BLaER1 treated with 17β-estradiol and CSF1 and Interleukin-3, amounts not matched to agents 10 nM and 100 nM (cell line): Measurements from ENCODE around the gene ZNF215.

Experiments used
- H3K27ac ChIP-seq, 11 experiments: shearing (Covaris generic); formaldehyde crosslinking; 2 replicates each; pipeline ENCODE4 v1.8.1; 2022
- H3K27me3 ChIP-seq, 11 experiments: shearing (Covaris generic); formaldehyde crosslinking; 2 replicates each; pipeline ENCODE4 v1.8.1; 2022
- H3K36me3 ChIP-seq, 11 experiments: shearing (Covaris generic); formaldehyde crosslinking; 2 replicates each; pipeline ENCODE4 v1.8.1; 2022
- H3K4me1 ChIP-seq, 10 experiments: shearing (Covaris generic); formaldehyde crosslinking; 2 replicates each; pipeline ENCODE4 v1.8.1; 2022
- H3K4me2 ChIP-seq, 11 experiments: shearing (Covaris generic); formaldehyde crosslinking; 2 replicates each; pipeline ENCODE4 v1.8.1; 2022
- H3K4me3 ChIP-seq, 10 experiments: shearing (Covaris generic); formaldehyde crosslinking; 2 replicates each; pipeline ENCODE4 v1.8.1; 2022
- H3K9ac ChIP-seq, 11 experiments: shearing (Covaris generic); formaldehyde crosslinking; 2 replicates each; pipeline ENCODE4 v1.8.1; 2022
- H3K9me3 ChIP-seq, 11 experiments: shearing (Covaris generic); formaldehyde crosslinking; replicated peaks in 1 of 11; 2 replicates each; pipeline ENCODE4 v1.8.1; 2022
- H4K20me1 ChIP-seq, 11 experiments: shearing (Covaris generic); formaldehyde crosslinking; 2 replicates each; pipeline ENCODE4 v1.8.1; 2022
- Cebpa-rat ChIP-seq, 11 experiments: shearing (Covaris generic); IDR thresholded peaks; 2 replicates each; pipeline ENCODE4 v1.8.1; 2022

ZNF215 gene

GRCh38 chr11:6979365-6979764 lies 53.1 kb downstream of the ZNF215 start:
- Histone ChIP-seq H3K4me3 (no peak overlapping the region), H3K27me3 (no peaks in the 10 kb centered on the region), H4K20me1 (no peaks in the 10 kb centered on the region), H3K9ac (no peak overlapping the region), H3K9me3 (no peaks in the 10 kb centered on the region), H3K4me1 (peaks cover 0 to 12% (median 0%) of the 10 kb centered on the region in 10 experiments; a peak in 4 of 20 replicates), H3K4me2 (peak overlapping the region in 2 of 11 experiments; percentile 46 to 50; a peak in 3 of 22 replicates), H3K27ac (no peak overlapping the region), H3K36me3 (no peaks in the 10 kb centered on the region)
- no peak for TF ChIP-seq Cebpa-rat (IDR thresholded peaks at IDR 0.05)

GRCh38 chr11:6986487-6986886 lies 60.3 kb downstream of the ZNF215 start:
- H3K4me2 ChIP-seq: no peak overlapping the region
- H3K27me3 ChIP-seq: no peaks in the 10 kb centered on the region
- H3K4me3 ChIP-seq: no peak overlapping the region
- H4K20me1 ChIP-seq: no peaks in the 10 kb centered on the region
- H3K9me3 ChIP-seq: peaks cover 0 to 5% (median 0%) of the 10 kb centered on the region in 11 experiments; a peak in 3 of 22 replicates
- no peak overlapping the region for H3K27ac ChIP-seq
- H3K9ac ChIP-seq: no peak overlapping the region
- H3K4me1 ChIP-seq: peaks cover 0 to 9% (median 0%) of the 10 kb centered on the region in 10 experiments; a peak in 3 of 20 replicates
- no peaks in the 10 kb centered on the region for H3K36me3 ChIP-seq
- TF ChIP-seq Cebpa-rat (IDR thresholded peaks at IDR 0.05): no peak

GRCh38 chr11:6988506-6988905 lies 62.3 kb downstream of the ZNF215 start:
- Histone ChIP-seq H3K27ac (no peak overlapping the region), H3K4me1 (peaks cover 0 to 9% (median 0%) of the 10 kb centered on the region in 10 experiments; a peak in 3 of 20 replicates), H3K9me3 (peaks cover 0 to 5% (median 0%) of the 10 kb centered on the region in 11 experiments; a peak in 3 of 22 replicates), H3K27me3 (no peaks in the 10 kb centered on the region), H3K36me3 (no peaks in the 10 kb centered on the region), H4K20me1 (no peaks in the 10 kb centered on the region), H3K4me2 (no peak overlapping the region), H3K4me3 (no peak overlapping the region), H3K9ac (no peak overlapping the region)
- TF ChIP-seq Cebpa-rat (IDR thresholded peaks at IDR 0.05): no peak

GRCh38 chr11:6991227-6991626 lies 65.0 kb downstream of the ZNF215 start:
- Histone ChIP-seq H3K9me3 (peaks cover 0 to 5% (median 0%) of the 10 kb centered on the region in 11 experiments; a peak in 3 of 22 replicates), H3K9ac (no peak overlapping the region), H3K36me3 (no peaks in the 10 kb centered on the region), H4K20me1 (no peaks in the 10 kb centered on the region), H3K4me2 (no peak overlapping the region), H3K4me3 (no peak overlapping the region), H3K27me3 (no peaks in the 10 kb centered on the region), H3K27ac (no peak overlapping the region), H3K4me1 (peaks cover 0 to 9% (median 0%) of the 10 kb centered on the region in 10 experiments; a peak in 3 of 20 replicates)
- no peak for TF ChIP-seq Cebpa-rat (IDR thresholded peaks at IDR 0.05)

- H3K27ac ChIP-seq: no peak overlapping the region
- TF ChIP-seq Cebpa-rat (IDR thresholded peaks at IDR 0.05): no peak
- no peaks in the 10 kb centered on the region; a peak in 1 of 22 replicates for H3K9me3 ChIP-seq
- H3K9ac ChIP-seq: no peak overlapping the region
- no peak overlapping the region for H3K4me3 ChIP-seq
- no peaks in the 10 kb centered on the region for H4K20me1 ChIP-seq
- H3K27me3 ChIP-seq: no peaks in the 10 kb centered on the region
- H3K4me2 ChIP-seq: no peak overlapping the region
- H3K36me3 ChIP-seq: no peaks in the 10 kb centered on the region
- H3K4me1 ChIP-seq: peaks cover 0 to 9% (median 0%) of the 10 kb centered on the region in 10 experiments; a peak in 3 of 20 replicates
Observed at GRCh38 chr11:6992026-6992425, 65.8 kb downstream of the ZNF215 start.

- no peak overlapping the region for H3K27ac ChIP-seq
- no peak overlapping the region for H3K4me2 ChIP-seq
Observed at GRCh38 chr11:6992457-6993417, 66.5 kb downstream of the ZNF215 start.

GRCh38 chr11:6995703-6996102 lies 69.5 kb downstream of the ZNF215 start:
- TF ChIP-seq Cebpa-rat (IDR thresholded peaks at IDR 0.05): no peak
- Histone ChIP-seq H3K27me3 (no peaks in the 10 kb centered on the region), H3K4me2 (no peak overlapping the region), H4K20me1 (no peaks in the 10 kb centered on the region), H3K9ac (no peak overlapping the region), H3K36me3 (no peaks in the 10 kb centered on the region), H3K4me1 (no peaks in the 10 kb centered on the region), H3K9me3 (no peaks in the 10 kb centered on the region), H3K4me3 (no peak overlapping the region), H3K27ac (no peak overlapping the region)

More at GRCh38 chr11:6992457-6993417, 66.5 kb downstream of the ZNF215 start:
- TF ChIP-seq Cebpa-rat (IDR thresholded peaks at IDR 0.05): no peak
- Histone ChIP-seq H3K9me3 (no peaks in the 10 kb centered on the region), H3K36me3 (no peaks in the 10 kb centered on the region), H3K27me3 (no peaks in the 10 kb centered on the region), H4K20me1 (no peaks in the 10 kb centered on the region), H3K4me1 (peaks cover 0 to 9% (median 0%) of the 10 kb centered on the region in 10 experiments; a peak in 3 of 20 replicates), H3K4me3 (no peak overlapping the region), H3K9ac (no peak overlapping the region)

GRCh38 chr11:7004482-7004881 lies 78.3 kb downstream of the ZNF215 start:
- peaks cover 0 to 8% (median 0%) of the 10 kb centered on the region in 10 experiments; a peak in 3 of 20 replicates for H3K4me1 ChIP-seq
- no peak for TF ChIP-seq Cebpa-rat (IDR thresholded peaks at IDR 0.05)
- no peaks in the 10 kb centered on the region for H3K9me3 ChIP-seq
- no peak overlapping the region for H3K9ac ChIP-seq
- no peak overlapping the region for H3K4me3 ChIP-seq
- no peaks in the 10 kb centered on the region for H3K27me3 ChIP-seq
- no peak overlapping the region for H3K27ac ChIP-seq
- H3K36me3 ChIP-seq: no peaks in the 10 kb centered on the region
- H4K20me1 ChIP-seq: no peaks in the 10 kb centered on the region
- peak overlapping the region in 2 of 11 experiments; percentile 32 to 46; a peak in 2 of 22 replicates for H3K4me2 ChIP-seq
